K562 (cell line): ENCODE results near the gene OPCML. TPM values are rescaled to one million over a fixed set of nuclear protein-coding genes. Genes with fewer than 3 reads are reported as not detected.

Experiments
- ATAC-seq: fragments of 200-7000 bp; cut with Tn5 transposase; 3 replicates; pipeline ENCODE4 v1.9.1; 2020; ENCODE audit warnings: moderate library complexity
- BruUV-seq: library from RNA; stranded (reverse); fragments of 400-500 nt; replicated peaks from 2 replicates; lab custom pipeline; 2021; lab: Mats Ljungman, UMichigan
- CTCF ChIA-PET: fragments of 300-600 bp; formaldehyde crosslinking; extraction: SDS; loops from one replicate; lab custom pipeline; 2021; ENCODE audit warnings: low intra/inter-chr PET ratio; lab: Yijun Ruan, JAX
- POLR2A ChIA-PET: fragments of 300-600, 350-650 bp; sonication (Branson Sonifier 250); formaldehyde crosslinking; extraction: SDS; loops from one replicate; lab custom pipeline; 2021; ENCODE audit warnings: antibody characterized with exemption, inconsistent platforms; lab: Yijun Ruan, JAX
- DNase-seq, 4 experiments: peaks; one replicate each; pipeline versions ENCODE4 v3.0.0 to v3.0.0-alpha.2; 2011 to 2018; ENCODE audit warnings: low spot score in 3 of 4, mixed read lengths in 3 of 4; ENCODE audit errors: extremely low read depth in 1 of 4
- FAIRE-seq: peaks from 2 replicates; lab custom pipeline; 2011; peaks lifted over from hg19 to GRCh38; lab: Jason Lieb, UNC
- H2AFZ ChIP-seq: 2 replicates; pipeline ENCODE4 v1.6.0; 2011; ENCODE audit warnings: low read depth, low read length, control low read depth, inconsistent platforms
- H3K27ac ChIP-seq: fragments of 200-600 bp; 3 replicates; pipeline ENCODE4 v1.8.0; 2011; ENCODE audit warnings: low read depth, mild to moderate bottlenecking, control low read depth, inconsistent platforms, low read length, moderate library complexity, mixed read lengths; ENCODE audit errors: extremely low read depth
- H3K27me3 ChIP-seq, 2 experiments: fragments of 300-600 bp in 1 of 2; 2 replicates in 1 of 2; 3 replicates in 1 of 2; pipeline versions ENCODE4 v1.6.0 to v1.8.0; 2011; ENCODE audit warnings: inconsistent platforms in 2 of 2, low read length in 2 of 2, mild to moderate bottlenecking in 1 of 2, mixed read lengths in 1 of 2, moderate library complexity in 1 of 2; ENCODE audit not compliant: control insufficient read depth in 2 of 2, insufficient read depth in 2 of 2
- H3K36me3 ChIP-seq: fragments of 300-600 bp; 3 replicates; pipeline ENCODE4 v1.8.0; 2011; ENCODE audit warnings: mild to moderate bottlenecking, low read length, inconsistent platforms; ENCODE audit not compliant: control insufficient read depth, insufficient read depth
- H3K4me1 ChIP-seq, 2 experiments: fragments of 200-600 bp in 1 of 2; replicated peaks in 1 of 2; 2 replicates in 1 of 2; 3 replicates in 1 of 2; pipeline versions ENCODE4 v1.5.1 to v1.8.0; 2011; ENCODE audit warnings: inconsistent platforms in 2 of 2, low read length in 2 of 2, mild to moderate bottlenecking in 1 of 2, mixed read lengths in 1 of 2, moderate library complexity in 1 of 2; ENCODE audit not compliant: control insufficient read depth in 2 of 2, insufficient read depth in 2 of 2
- H3K4me2 ChIP-seq: 2 replicates; pipeline ENCODE4 v1.6.1; 2011; ENCODE audit warnings: low read length, control low read depth, inconsistent platforms, mixed read lengths; ENCODE audit not compliant: insufficient read depth
- H3K4me3 ChIP-seq: fragments of 200-600 bp; sonication (generic), shearing (Covaris generic); 2 replicates; pipeline ENCODE4 v1.5.1; 2016; ENCODE audit warnings: control low read depth, inconsistent platforms
- H3K79me2 ChIP-seq: fragments of 200-600 bp; 3 replicates; pipeline ENCODE4 v1.8.0; 2011; ENCODE audit warnings: low read length, inconsistent platforms; ENCODE audit not compliant: control insufficient read depth, insufficient read depth
- H3K9ac ChIP-seq, 2 experiments: 2 replicates each; pipeline versions ENCODE4 v1.6.0 to v1.6.1; 2011; ENCODE audit warnings: low read depth in 2 of 2, low read length in 2 of 2, control low read depth in 1 of 2, inconsistent platforms in 1 of 2, mild to moderate bottlenecking in 1 of 2, mixed read lengths in 1 of 2; ENCODE audit not compliant: insufficient read depth in 1 of 2
- H3K9me1 ChIP-seq: one replicate; pipeline ENCODE4 v1.6.0; 2011; ENCODE audit warnings: inconsistent platforms, mild to moderate bottlenecking, low read length, moderate library complexity; ENCODE audit not compliant: control insufficient read depth, insufficient read depth
- H3K9me3 ChIP-seq: replicated peaks from 2 replicates; pipeline ENCODE4 v1.5.1; 2011; ENCODE audit warnings: low read depth, low read length, inconsistent platforms; ENCODE audit not compliant: control insufficient read depth, insufficient read depth
- H4K20me1 ChIP-seq: replicated peaks from 2 replicates; pipeline ENCODE4 v1.6.1; 2011; ENCODE audit warnings: low read length, inconsistent platforms, mixed read lengths; ENCODE audit not compliant: control insufficient read depth, insufficient read depth
- POU5F1 ChIP-seq: fragments of 150-350 bp; IDR thresholded peaks from 2 replicates; pipeline ENCODE4 v1.6.1; 2014; ENCODE audit warnings: borderline replicate concordance, low read length, low read depth, mild to moderate bottlenecking; ENCODE audit not compliant: partially characterized antibody
- WGBS: fragments of 100-300 bp; shearing (Covaris generic); methylation state at CpG from one replicate; pipeline ENCODE4 v1.1.6; 2016; ENCODE audit warnings: low coverage, mixed read lengths; ENCODE audit not compliant: insufficient coverage; ENCODE audit errors: missing lambda C conversion rate; 5-methylcytosine and 5-hydroxymethylcytosine counted together
- in situ Hi-C: fragments of 300-500 bp; cut with MboI; formaldehyde crosslinking; loops from 4 replicates; pipeline ENCODE4 v1.15.0; 2018; ENCODE audit warnings: inconsistent platforms, mixed read lengths
- intact Hi-C: fragments of 100-400 bp; cut with micrococcal nuclease; formaldehyde crosslinking; loops from 2 replicates; pipeline ENCODE4 v1.14.2; 2022
- polyA plus RNA-seq, 8 experiments: library from polyadenylated mRNA; depleted of rRNA in 4 of 8; stranded (reverse) in 5 of 8; unstranded in 3 of 8; fragments of >200 nt; fragmentation: Nextera tagmentation in 2 of 8; fragmentation: Illumina TruSeq in 1 of 8; extraction: Ambion mirVana in 2 of 8; extraction: Trizol in 1 of 8; gene quantifications; 2 replicates each; pipeline versions ENCODE4 v1.2.1 to v1.2.3, GENCODE V29; 2011 to 2014; ENCODE audit warnings: inconsistent platforms in 1 of 8, missing spikeins in 1 of 8
- total RNA-seq, 7 experiments: library from RNA; depleted of rRNA in 6 of 7; stranded (reverse); fragments of >200 nt in 6 of 7; fragmentation: Illumina TruSeq in 2 of 7; extraction: Trizol in 2 of 7; gene quantifications; 2 replicates each; pipeline versions ENCODE4 v1.2.1 to v1.2.3, GENCODE V29; 2011 to 2021; ENCODE audit warnings: low replicate concordance in 1 of 7
- TF ChIP-seq, protein P1 (sequence below): fragments of 450-650 bp; IDR thresholded peaks from 2 replicates; pipeline ENCODE4 v1.6.1; 2017; ENCODE audit warnings: antibody characterized with exemption, mild to moderate bottlenecking
- TF ChIP-seq, protein P2 (sequence below), 2 experiments: IDR thresholded peaks; 2 replicates each; pipeline ENCODE4 v1.6.1; 2012; ENCODE audit warnings: improper control_type of control experiment in 2 of 2, low read depth in 2 of 2, low read length in 2 of 2, borderline replicate concordance in 1 of 2
- TF ChIP-seq, protein P3 (sequence below): fragments of 450-650 bp; IDR thresholded peaks from 2 replicates; pipeline ENCODE4 v1.6.1; 2016; ENCODE audit warnings: low read depth

The OPCML gene
- total and polyA plus RNA-seq, 9 of the 15 experiments (the other 6 are each of a cell fraction or from before 2014, with no cell fraction given) = not detected

DNA sequence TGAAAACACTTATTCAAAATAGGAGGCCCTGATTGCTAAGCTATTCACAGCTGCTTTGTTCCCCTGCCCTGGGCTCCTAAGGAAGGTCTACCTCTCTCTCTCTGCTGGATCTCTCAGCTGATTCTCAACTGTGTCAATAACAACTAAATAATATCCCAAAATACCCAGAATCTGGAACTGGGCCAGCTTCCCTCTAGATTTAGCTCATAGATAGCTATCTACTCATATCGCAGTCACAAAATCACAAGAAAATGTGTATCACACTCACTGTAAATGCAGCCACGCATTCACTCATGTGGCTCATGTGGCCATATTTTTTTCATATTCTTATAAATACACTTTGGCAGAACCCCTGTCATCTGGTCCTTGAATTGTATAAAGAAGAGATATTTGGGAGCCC, 555.1 kb downstream of the OPCML start:
- Histone ChIP-seq H3K9me3 (no peaks in the 10 kb centered on the region), H3K36me3 (no peaks in the 10 kb centered on the region), H4K20me1 (no peaks in the 10 kb centered on the region), H3K4me1 (no peaks in the 10 kb centered on the region), H2AFZ (no peak overlapping the region), H3K79me2 (no peaks in the 10 kb centered on the region), H3K4me2 (no peak overlapping the region), H3K9ac (no peak overlapping the region), H3K9me1 (no peaks in the 10 kb centered on the region), H3K27me3 (no peaks in the 10 kb centered on the region), H3K4me3 (no peak overlapping the region), H3K27ac (no peak overlapping the region)
- BruUV-seq = no TSS peak
- DNase-seq (no peak), FAIRE-seq (no peak), ATAC-seq (no peak)
- CTCF ChIA-PET = no interaction called here
- POLR2A ChIA-PET = no interaction called here
- intact Hi-C loops (no loop called here), in situ Hi-C loops (no loop called here)
- no peak for TF ChIP-seq POU5F1
- TF ChIP-seq, protein P1, sequence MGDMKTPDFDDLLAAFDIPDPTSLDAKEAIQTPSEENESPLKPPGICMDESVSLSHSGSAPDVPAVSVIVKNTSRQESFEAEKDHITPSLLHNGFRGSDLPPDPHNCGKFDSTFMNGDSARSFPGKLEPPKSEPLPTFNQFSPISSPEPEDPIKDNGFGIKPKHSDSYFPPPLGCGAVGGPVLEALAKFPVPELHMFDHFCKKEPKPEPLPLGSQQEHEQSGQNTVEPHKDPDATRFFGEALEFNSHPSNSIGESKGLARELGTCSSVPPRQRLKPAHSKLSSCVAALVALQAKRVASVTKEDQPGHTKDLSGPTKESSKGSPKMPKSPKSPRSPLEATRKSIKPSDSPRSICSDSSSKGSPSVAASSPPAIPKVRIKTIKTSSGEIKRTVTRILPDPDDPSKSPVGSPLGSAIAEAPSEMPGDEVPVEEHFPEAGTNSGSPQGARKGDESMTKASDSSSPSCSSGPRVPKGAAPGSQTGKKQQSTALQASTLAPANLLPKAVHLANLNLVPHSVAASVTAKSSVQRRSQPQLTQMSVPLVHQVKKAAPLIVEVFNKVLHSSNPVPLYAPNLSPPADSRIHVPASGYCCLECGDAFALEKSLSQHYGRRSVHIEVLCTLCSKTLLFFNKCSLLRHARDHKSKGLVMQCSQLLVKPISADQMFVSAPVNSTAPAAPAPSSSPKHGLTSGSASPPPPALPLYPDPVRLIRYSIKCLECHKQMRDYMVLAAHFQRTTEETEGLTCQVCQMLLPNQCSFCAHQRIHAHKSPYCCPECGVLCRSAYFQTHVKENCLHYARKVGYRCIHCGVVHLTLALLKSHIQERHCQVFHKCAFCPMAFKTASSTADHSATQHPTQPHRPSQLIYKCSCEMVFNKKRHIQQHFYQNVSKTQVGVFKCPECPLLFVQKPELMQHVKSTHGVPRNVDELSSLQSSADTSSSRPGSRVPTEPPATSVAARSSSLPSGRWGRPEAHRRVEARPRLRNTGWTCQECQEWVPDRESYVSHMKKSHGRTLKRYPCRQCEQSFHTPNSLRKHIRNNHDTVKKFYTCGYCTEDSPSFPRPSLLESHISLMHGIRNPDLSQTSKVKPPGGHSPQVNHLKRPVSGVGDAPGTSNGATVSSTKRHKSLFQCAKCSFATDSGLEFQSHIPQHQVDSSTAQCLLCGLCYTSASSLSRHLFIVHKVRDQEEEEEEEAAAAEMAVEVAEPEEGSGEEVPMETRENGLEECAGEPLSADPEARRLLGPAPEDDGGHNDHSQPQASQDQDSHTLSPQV = no peak
- TF ChIP-seq, protein P2, sequence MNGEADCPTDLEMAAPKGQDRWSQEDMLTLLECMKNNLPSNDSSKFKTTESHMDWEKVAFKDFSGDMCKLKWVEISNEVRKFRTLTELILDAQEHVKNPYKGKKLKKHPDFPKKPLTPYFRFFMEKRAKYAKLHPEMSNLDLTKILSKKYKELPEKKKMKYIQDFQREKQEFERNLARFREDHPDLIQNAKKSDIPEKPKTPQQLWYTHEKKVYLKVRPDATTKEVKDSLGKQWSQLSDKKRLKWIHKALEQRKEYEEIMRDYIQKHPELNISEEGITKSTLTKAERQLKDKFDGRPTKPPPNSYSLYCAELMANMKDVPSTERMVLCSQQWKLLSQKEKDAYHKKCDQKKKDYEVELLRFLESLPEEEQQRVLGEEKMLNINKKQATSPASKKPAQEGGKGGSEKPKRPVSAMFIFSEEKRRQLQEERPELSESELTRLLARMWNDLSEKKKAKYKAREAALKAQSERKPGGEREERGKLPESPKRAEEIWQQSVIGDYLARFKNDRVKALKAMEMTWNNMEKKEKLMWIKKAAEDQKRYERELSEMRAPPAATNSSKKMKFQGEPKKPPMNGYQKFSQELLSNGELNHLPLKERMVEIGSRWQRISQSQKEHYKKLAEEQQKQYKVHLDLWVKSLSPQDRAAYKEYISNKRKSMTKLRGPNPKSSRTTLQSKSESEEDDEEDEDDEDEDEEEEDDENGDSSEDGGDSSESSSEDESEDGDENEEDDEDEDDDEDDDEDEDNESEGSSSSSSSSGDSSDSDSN (IDR thresholded peaks at IDR 0.05; ENCODE audit: borderline replicate concordance in 1 of 2, low read depth in 2 of 2, low read length in 2 of 2) = no peak
- TF ChIP-seq, protein P3, sequence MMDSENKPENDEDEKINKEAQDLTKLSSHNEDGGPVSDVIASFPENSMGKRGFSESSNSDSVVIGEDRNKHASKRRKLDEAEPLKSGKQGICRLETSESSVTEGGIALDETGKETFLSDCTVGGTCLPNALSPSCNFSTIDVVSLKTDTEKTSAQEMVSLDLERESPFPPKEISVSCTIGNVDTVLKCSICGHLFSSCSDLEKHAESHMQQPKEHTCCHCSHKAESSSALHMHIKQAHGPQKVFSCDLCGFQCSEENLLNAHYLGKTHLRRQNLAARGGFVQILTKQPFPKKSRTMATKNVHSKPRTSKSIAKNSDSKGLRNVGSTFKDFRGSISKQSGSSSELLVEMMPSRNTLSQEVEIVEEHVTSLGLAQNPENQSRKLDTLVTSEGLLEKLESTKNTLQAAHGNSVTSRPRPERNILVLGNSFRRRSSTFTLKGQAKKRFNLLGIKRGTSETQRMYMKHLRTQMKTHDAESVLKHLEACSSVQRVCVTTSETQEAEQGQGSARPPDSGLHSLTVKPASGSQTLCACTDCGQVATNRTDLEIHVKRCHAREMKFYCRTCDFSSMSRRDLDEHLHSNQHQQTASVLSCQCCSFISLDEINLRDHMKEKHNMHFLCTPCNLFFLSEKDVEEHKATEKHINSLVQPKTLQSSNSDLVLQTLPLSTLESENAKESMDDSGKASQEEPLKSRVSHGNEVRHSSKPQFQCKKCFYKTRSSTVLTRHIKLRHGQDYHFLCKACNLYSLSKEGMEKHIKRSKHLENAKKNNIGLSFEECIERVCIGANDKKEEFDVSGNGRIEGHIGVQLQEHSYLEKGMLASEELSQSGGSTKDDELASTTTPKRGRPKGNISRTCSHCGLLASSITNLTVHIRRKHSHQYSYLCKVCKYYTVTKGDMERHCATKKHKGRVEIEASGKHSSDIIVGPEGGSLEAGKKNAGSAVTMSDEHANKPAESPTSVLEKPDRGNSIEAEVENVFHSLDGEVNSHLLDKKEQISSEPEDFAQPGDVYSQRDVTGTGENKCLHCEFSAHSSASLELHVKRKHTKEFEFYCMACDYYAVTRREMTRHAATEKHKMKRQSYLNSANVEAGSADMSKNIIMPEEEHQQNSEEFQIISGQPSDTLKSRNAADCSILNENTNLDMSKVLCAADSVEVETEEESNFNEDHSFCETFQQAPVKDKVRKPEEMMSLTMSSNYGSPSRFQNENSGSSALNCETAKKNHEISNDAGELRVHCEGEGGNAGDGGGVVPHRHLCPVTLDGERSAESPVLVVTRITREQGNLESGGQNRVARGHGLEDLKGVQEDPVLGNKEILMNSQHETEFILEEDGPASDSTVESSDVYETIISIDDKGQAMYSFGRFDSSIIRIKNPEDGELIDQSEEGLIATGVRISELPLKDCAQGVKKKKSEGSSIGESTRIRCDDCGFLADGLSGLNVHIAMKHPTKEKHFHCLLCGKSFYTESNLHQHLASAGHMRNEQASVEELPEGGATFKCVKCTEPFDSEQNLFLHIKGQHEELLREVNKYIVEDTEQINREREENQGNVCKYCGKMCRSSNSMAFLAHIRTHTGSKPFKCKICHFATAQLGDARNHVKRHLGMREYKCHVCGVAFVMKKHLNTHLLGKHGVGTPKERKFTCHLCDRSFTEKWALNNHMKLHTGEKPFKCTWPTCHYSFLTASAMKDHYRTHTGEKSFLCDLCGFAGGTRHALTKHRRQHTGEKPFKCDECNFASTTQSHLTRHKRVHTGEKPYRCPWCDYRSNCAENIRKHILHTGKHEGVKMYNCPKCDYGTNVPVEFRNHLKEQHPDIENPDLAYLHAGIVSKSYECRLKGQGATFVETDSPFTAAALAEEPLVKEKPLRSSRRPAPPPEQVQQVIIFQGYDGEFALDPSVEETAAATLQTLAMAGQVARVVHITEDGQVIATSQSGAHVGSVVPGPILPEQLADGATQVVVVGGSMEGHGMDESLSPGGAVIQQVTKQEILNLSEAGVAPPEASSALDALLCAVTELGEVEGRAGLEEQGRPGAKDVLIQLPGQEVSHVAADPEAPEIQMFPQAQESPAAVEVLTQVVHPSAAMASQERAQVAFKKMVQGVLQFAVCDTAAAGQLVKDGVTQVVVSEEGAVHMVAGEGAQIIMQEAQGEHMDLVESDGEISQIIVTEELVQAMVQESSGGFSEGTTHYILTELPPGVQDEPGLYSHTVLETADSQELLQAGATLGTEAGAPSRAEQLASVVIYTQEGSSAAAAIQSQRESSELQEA = no peak
- WGBS = 0% methylated on average over 2 of the region's 2 CpGs
